ENCODE data around the gene CENPT. TPM values are rescaled to one million over a fixed set of nuclear protein-coding genes. Genes with fewer than 3 reads are reported as not detected.

CENPT gene
- total RNA-seq, 2 experiments from 2014 or later: 50.2 to 53.5 TPM

DNA sequence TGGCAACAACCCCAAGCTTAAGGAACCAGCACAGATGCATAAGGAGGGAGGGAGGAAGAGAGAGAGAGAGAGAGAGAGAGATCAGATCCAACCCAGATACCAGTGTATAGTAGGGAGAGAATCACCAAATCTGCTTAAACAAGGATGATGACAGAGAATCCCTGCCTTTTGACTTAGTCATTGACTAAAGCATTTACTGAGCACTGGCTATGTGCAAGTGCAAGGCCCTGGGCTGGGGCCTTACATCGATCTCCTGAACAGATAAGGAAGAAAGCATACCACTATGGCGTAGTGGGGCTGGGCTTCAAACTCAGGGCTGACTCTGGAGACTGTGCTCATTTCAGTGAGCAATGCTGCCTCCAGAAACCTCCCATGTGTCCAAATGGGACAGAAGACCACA is 25.0 kb downstream of the CENPT start:
- POLR2A ChIA-PET: no interaction called here
- CTCF ChIA-PET: no interaction called here
- Mint-ChIP-seq H3K4me1 (no peaks in the 10 kb centered on the region), H3K9me3 (no peaks in the 10 kb centered on the region), H3K4me3 (no peak overlapping the region), H3K36me3 (ENCODE audit: low read depth) (no peaks in the 10 kb centered on the region), H3K27me3 (no peaks in the 10 kb centered on the region), H3K27ac (no peak overlapping the region)
- no peak for DNase-seq

DNA sequence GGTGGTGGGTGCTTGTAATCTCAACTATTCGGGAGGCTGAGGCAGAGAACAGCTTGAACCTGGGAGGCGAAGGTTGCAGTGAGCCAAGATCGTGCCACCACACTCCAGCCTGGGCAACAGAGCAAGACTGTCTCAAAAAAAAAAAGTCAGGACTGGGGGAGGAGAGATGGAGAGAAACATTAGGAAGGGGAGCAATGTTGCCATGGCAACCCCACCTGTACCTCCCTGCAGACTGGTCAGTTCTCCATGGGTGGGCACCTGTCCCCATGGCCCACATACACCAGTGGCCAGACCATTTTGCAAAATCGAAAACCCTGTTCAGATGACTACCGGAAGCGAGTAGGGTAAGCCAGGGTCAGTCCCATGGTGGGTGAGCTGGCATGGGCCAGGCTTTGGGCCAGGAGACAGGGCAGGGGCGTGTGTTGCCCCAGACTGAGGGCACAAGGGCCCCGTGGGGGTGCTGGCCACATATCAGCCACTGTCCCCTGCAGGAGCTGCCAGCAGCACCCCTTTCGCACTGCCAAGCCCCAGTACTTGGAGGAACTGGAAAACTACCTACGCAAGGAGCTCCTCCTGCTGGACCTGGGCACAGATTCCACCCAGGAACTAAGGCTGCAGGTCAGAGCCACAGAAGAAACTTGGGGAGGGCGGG is 26.8 kb downstream of the CENPT start:
- Mint-ChIP-seq H3K27me3 (no peaks in the 10 kb centered on the region), H3K4me3 (no peak overlapping the region), H3K36me3 (ENCODE audit: low read depth) (no peaks in the 10 kb centered on the region), H3K9me3 (no peaks in the 10 kb centered on the region), H3K4me1 (peaks cover 6% of the 10 kb centered on the region), H3K27ac (no peak overlapping the region)
- DNase-seq: no peak
- CTCF ChIA-PET: interaction anchor here (0.7 to 2.0 kb wide), 2 partner anchors 13 to 35 kb away, joined by 3 to 13 read pairs; no protein-coding TSS in a partner anchor
- POLR2A ChIA-PET: no interaction called here

DNA sequence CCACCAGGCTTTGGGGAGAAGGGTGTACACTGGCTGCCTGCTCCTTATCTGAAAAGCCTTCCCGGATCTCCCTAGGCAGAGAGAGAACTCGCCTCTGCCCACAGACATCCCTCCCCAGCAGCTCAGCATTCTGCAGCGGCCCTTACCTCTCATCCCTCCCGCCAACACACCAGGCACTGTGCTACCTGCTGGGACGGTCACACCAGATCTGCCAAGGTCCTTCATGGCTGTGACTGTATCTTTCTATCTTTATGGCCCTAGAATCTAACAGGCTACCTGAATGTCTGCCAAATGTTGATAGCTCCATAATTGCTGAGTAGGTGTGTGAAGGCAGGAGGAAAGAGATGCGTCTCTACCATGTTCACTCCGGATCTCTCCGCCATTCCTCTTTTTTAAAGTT is 32.9 kb downstream of the CENPT start:
- no peak overlapping the region for H3K27ac Mint-ChIP-seq
- no peak for DNase-seq
- no peaks in the 10 kb centered on the region for H3K9me3 Mint-ChIP-seq
- ChIA-PET CTCF (interaction anchor here (0.8 to 3.4 kb wide), 9 partner anchors 10 to 226 kb away, joined by 3 to 46 read pairs (median 6); no protein-coding TSS in a partner anchor), POLR2A (no interaction called here)
- peaks cover 6% of the 10 kb centered on the region for H3K4me1 Mint-ChIP-seq
- peaks cover 4% of the 10 kb centered on the region for H3K27me3 Mint-ChIP-seq
- no peak overlapping the region for H3K4me3 Mint-ChIP-seq
- no peaks in the 10 kb centered on the region for H3K36me3 Mint-ChIP-seq (ENCODE audit: low read depth)

DNA sequence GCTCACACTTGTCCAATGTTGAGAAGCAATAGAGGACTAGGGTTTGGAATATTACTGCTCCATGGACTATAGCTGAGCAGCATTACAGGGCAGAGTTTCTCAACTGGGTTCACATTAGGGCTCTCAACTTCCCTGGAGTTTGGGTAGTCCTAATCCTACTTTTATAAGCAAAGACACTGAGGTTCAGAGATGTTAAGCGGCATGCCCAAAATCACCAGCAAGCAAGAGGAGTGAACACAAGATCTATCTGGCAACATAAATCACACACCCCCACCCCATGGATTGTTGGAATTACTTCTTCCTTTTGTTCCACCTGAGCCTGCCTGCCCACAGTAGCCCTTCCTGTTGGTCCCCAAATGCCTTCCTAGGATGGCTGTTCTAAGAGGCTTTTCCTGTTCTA is 35.6 kb downstream of the CENPT start:
- H3K27ac Mint-ChIP-seq: no peak overlapping the region
- ChIA-PET POLR2A (no interaction called here), CTCF (interaction anchor here (2.0 kb wide), 1 partner anchor 11 kb away, joined by 6 read pairs; no protein-coding TSS in a partner anchor)
- peaks cover 4% of the 10 kb centered on the region for H3K27me3 Mint-ChIP-seq
- no peaks in the 10 kb centered on the region for H3K9me3 Mint-ChIP-seq
- H3K36me3 Mint-ChIP-seq (ENCODE audit: low read depth): no peaks in the 10 kb centered on the region
- H3K4me3 Mint-ChIP-seq: no peak overlapping the region
- peaks cover 12% of the 10 kb centered on the region for H3K4me1 Mint-ChIP-seq
- DNase-seq: no peak

DNA sequence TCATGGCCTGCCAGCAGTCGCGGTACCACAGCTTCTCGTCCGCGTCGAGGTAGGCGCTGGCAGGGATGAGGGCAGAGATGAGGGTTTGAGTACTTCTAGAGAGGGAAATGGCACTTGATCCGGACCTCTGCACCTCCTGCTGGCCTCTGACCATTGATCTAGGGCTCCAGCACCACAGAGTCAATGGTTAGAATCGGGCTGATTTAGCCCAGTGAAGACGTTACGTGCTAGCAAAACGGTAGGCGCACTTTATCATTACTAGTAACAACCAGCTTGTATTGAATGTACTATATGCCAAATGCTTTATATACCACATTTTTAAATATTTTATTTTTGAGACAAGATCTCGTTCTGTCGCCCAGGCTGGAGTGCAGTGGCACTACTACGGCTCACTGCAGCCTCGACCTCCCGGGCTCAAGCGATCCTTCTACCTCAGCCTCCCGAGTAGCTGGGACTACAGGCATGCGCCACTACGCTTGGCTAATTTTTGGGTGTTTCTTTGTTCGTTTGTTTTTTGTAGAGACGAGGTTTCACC is 40.3 kb downstream of the CENPT start:
- POLR2A ChIA-PET: interaction anchor here (0.8 to 2.2 kb wide), 19 partner anchors 9 to 504 kb away, joined by 3 to 15 read pairs (median 4); partner anchors contain the start of genes ATP6V0D1, CENPT, GFOD2 and NFATC3
- Mint-ChIP-seq H3K9me3 (no peaks in the 10 kb centered on the region), H3K36me3 (ENCODE audit: low read depth) (peaks cover 29% of the 10 kb centered on the region), H3K4me3 (peak overlapping the region; percentile 90), H3K27ac (peak overlapping the region; percentile 86), H3K4me1 (peaks cover 34% of the 10 kb centered on the region), H3K27me3 (peaks cover 4% of the 10 kb centered on the region)
- no peak for DNase-seq
- CTCF ChIA-PET: interaction anchor here (0.7 to 2.7 kb wide), 22 partner anchors 9 to 326 kb away, joined by 3 to 75 read pairs (median 4); partner anchors contain the start of genes ACD, ATP6V0D1, GFOD2 and PSMB10

DNA sequence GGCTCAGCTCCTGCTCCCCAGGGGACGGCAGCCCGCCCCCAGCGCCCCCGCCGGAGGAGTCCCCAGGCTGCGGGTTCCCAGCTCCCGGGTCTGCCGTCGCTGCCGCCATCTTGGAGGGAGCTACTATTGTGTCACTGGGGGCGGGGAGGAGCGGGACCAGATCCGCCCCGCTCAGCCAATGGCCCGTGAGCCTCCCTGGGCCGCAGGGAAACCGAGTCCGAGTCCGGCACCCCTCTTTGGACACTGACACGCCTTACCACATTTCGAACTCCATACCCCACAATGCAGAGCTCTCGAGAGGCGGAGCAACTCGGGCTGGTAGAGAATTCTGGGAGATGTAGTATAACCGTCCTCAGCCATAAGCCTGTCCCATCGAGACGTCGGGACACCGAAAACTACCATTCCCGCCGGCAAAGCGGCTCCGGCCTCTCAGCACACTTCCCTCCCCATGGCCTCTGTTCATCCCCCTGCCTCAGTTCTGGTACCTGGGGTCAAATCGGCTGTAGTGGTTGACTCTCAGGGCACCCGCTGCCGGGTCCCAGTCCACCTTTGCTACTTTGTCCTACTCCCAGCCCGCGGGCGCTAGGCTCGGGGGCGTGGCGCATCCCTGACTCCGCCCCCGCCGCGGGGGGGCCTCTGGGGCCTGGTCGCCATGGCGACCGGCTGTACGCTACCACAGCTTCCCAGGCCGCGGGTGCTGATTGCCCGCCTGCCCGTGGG is 40.9 kb downstream of the CENPT start, which contains the start of the genes RANBP10 and TSNAXIP1:
RANBP10 (minus strand) TSS at position 133 of the 720 bp plus-strand sequence; CDS start at position 109, 24 bp downstream.
TSNAXIP1 (plus strand) TSS at position 462 of the 720 bp plus-strand sequence. CDS start 261 bp downstream, outside the sequence.
- Mint-ChIP-seq H3K27me3 (no peaks in the 10 kb centered on the region), H3K4me1 (peaks cover 40% of the 10 kb centered on the region), H3K27ac (peak within 1 kb of the TSS; percentile 86), H3K9me3 (no peaks in the 10 kb centered on the region), H3K4me3 (peak within 1 kb of the TSS; percentile 90), H3K36me3 (ENCODE audit: low read depth) (peaks cover 35% of the 10 kb centered on the region)
- ChIA-PET CTCF (interaction anchor here (0.5 to 2.7 kb wide), 25 partner anchors 10 to 326 kb away, joined by 3 to 75 read pairs (median 4); partner anchors contain the start of genes ACD, ATP6V0D1, GFOD2 and PSMB10), POLR2A (interaction anchor here (0.8 to 2.2 kb wide), 17 partner anchors 9 to 504 kb away, joined by 3 to 15 read pairs (median 5); partner anchors contain the start of genes ATP6V0D1, CENPT, GFOD2 and NFATC3)
- peak; percentile 98 for DNase-seq

DNA sequence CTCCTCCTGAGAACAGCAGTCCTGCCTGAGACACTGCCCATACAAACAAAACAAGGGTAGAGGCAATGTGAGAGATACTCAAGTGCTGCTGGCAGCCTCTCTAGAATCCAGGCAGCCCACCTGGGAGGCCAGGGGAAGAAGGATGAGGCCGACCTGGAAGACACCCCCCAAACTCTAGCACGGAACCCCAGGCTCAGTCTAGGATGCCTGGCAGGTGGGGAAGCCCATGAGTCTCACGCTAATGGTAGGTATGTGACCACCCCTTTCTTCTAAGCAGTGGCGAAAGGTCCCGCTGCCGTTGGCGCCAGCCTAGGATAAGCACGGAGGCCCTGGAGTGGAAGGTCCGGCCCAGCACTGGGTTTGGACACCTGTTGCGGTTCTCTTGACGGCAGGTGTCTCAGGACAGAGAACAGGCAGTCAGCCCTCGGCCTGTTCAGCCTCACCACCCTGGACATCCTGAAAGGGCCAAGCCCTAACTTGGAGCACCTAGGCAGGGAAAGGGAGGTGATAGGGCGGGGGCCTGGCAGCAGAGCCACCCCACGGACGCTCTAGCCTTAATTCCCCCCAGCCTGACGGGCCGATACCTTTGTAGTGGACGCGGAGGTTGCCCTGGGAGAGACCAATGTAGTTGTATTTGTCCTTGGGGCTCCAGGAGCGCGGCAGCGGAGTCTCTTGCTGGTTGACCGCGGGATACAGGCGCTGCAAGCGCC is 41.6 kb downstream of the CENPT start:
- H3K4me1 Mint-ChIP-seq: peaks cover 48% of the 10 kb centered on the region
- peak overlapping the region; percentile 77 for H3K27ac Mint-ChIP-seq
- DNase-seq: peak; percentile 26
- CTCF ChIA-PET: interaction anchor here (0.5 to 2.7 kb wide), 22 partner anchors 9 to 285 kb away, joined by 3 to 75 read pairs (median 4); partner anchors contain the start of genes ACD, GFOD2 and PSMB10
- H3K36me3 Mint-ChIP-seq (ENCODE audit: low read depth): peaks cover 42% of the 10 kb centered on the region
- H3K9me3 Mint-ChIP-seq: no peaks in the 10 kb centered on the region
- H3K27me3 Mint-ChIP-seq: no peaks in the 10 kb centered on the region
- peak overlapping the region; percentile 90 for H3K4me3 Mint-ChIP-seq
- POLR2A ChIA-PET: interaction anchor here (1.0 to 2.2 kb wide), 13 partner anchors 10 to 505 kb away, joined by 3 to 15 read pairs (median 5); partner anchors contain the start of genes CENPT, GFOD2, NFATC3 and NUTF2

DNA sequence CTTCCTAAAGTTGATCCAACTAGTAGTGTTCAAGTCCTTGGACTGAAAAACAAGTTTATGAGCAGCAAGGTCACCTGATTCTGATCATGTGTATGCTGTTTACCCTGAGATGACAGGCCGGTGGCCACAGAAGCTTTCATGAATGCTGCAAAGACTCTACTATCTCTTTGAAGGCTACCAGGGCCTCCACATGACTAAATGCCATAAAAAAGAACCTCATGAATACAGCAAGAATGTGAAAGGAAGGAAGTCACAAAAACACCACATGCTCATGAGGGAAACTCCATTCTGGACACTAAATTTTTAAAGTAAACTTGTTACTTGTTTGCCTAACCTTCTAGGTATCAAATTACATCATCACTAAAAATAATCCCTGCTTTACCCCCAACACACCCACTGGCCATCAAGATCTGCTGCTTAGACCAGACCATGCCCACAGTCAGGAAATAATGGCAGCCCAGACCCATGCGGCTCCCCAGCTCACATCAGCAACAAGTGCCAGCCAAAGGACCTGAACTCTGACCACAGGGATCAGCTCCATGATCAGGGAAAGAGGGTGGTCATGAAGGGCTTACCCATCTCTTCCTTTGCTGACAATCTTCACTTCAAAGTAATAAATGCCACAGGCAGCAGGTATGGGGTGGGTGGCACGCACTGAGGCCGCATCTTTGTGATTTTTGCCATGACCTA is 42.5 kb downstream of the CENPT start:
- peak overlapping the region; percentile 90 for H3K4me3 Mint-ChIP-seq
- H3K27ac Mint-ChIP-seq: peak overlapping the region; percentile 77
- no peaks in the 10 kb centered on the region for H3K27me3 Mint-ChIP-seq
- ChIA-PET POLR2A (no interaction called here), CTCF (interaction anchor here (1.1 to 5.7 kb wide), 2 partner anchors 11 to 133 kb away, joined by 3 to 46 read pairs; no protein-coding TSS in a partner anchor)
- DNase-seq: no peak
- H3K36me3 Mint-ChIP-seq (ENCODE audit: low read depth): peaks cover 49% of the 10 kb centered on the region
- no peaks in the 10 kb centered on the region for H3K9me3 Mint-ChIP-seq
- H3K4me1 Mint-ChIP-seq: peaks cover 56% of the 10 kb centered on the region

DNA sequence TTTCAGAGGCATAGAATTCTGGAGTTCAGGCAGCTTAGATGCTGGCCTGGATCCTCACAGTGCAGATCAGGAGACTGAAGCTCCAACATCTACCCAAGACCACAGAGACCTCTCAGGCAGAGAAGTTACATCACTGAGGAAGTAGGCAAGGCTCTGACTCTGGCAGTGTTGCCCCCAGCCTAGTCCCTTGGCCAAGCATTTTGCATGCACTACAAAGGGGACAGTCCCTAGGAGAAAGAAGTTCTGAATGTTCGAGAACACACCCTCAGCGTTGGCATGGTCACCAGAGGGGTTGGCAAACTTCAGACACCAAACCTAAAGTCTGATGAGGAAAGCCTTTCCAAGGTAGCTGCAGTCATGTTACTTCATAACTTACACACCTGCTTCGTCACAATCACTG is 43.6 kb downstream of the CENPT start:
- Mint-ChIP-seq H3K4me1 (peaks cover 60% of the 10 kb centered on the region), H3K27ac (peak overlapping the region; percentile 67), H3K27me3 (no peaks in the 10 kb centered on the region), H3K36me3 (ENCODE audit: low read depth) (peaks cover 53% of the 10 kb centered on the region), H3K9me3 (no peaks in the 10 kb centered on the region), H3K4me3 (peak overlapping the region; percentile 4)
- POLR2A ChIA-PET: no interaction called here
- CTCF ChIA-PET: interaction anchor here (0.7 to 5.7 kb wide), 3 partner anchors 12 to 1817 kb away, joined by 3 to 46 read pairs (median 4); no protein-coding TSS in a partner anchor
- DNase-seq: no peak

DNA sequence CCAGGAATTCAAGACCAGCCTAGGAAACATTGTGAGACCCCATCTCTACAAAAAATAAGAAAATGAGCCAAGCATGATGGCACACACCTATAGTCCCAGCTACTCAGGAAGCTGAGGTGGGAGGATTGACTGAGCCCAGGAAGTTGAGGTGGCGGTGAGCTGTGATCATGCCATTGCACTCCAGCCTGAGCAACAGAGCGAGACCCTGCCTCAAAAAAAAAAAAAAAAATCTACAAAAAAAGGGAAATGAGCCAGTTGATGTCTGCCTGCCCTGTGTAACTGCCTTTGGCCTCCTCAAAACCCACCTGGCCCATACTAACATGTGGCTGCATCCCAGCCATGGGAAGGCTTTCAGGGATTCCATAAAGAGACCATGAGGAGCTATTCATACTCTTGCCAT is 45.6 kb downstream of the CENPT start:
- POLR2A ChIA-PET: interaction anchor here (0.7 to 3.0 kb wide), 8 partner anchors 15 to 375 kb away, joined by 3 to 17 read pairs (median 4); partner anchors contain the start of genes CENPT, CTCF and GFOD2
- H3K27me3 Mint-ChIP-seq: no peaks in the 10 kb centered on the region
- H3K9me3 Mint-ChIP-seq: no peaks in the 10 kb centered on the region
- H3K36me3 Mint-ChIP-seq (ENCODE audit: low read depth): peaks cover 62% of the 10 kb centered on the region
- H3K4me3 Mint-ChIP-seq: peak overlapping the region; percentile 13
- peak; percentile 65 for DNase-seq
- CTCF ChIA-PET: interaction anchor here (0.8 to 5.7 kb wide), 4 partner anchors 11 to 280 kb away, joined by 3 to 46 read pairs (median 6); partner anchors contain the start of gene ACD
- H3K4me1 Mint-ChIP-seq: peaks cover 56% of the 10 kb centered on the region
- H3K27ac Mint-ChIP-seq: peak overlapping the region; percentile 79

DNA sequence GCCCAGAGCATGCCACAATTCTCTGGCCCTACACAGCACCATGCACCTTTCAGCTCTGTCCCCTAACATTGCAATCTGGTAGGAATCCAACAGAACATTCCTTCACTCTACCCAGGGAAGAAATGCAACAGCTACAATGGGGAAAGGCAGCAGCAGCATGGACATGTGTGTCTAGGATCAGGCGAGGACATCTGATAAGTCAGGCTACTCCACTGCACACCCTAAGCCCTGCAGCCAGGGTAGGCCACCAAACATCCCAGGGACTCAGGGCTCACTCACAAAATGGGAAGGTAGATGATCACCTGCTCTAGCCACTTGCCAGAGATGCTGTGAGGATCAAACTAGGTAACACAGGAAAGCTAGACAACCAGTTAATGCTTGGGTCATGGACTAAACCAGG is 46.3 kb downstream of the CENPT start:
- H3K36me3 Mint-ChIP-seq (ENCODE audit: low read depth): peaks cover 68% of the 10 kb centered on the region
- no peaks in the 10 kb centered on the region for H3K9me3 Mint-ChIP-seq

More for the DNA sequence above, 46.3 kb downstream of the CENPT start:
- Mint-ChIP-seq H3K4me3 (peak overlapping the region; percentile 13), H3K27me3 (no peaks in the 10 kb centered on the region), H3K27ac (peak overlapping the region; percentile 79), H3K4me1 (peaks cover 56% of the 10 kb centered on the region)
- DNase-seq: no peak
- ChIA-PET POLR2A (interaction anchor here (1.0 to 3.0 kb wide), 6 partner anchors 10 to 116 kb away, joined by 3 to 17 read pairs (median 4); partner anchors contain the start of genes CENPT and GFOD2), CTCF (interaction anchor here (0.7 to 5.7 kb wide), 5 partner anchors 11 to 280 kb away, joined by 3 to 46 read pairs (median 6); partner anchors contain the start of gene ACD)
